SK-N-SH treated with all-trans-retinoic acid at 6 μM for 48 hours (cell line): ENCODE measurements around the gene SLC19A1.

Source experiments
- ARNTL ChIP-seq: fragments of 450-650 bp; formaldehyde crosslinking; IDR thresholded peaks from 2 replicates; pipeline ENCODE4 v1.5.0; 2020; ENCODE audit warnings: low read depth, mild to moderate bottlenecking, moderate library complexity, borderline replicate concordance
- BACH2 ChIP-seq: fragments of 250-450 bp; sonication (Bioruptor Pico); IDR thresholded peaks from 2 replicates; pipeline ENCODE4 v1.9.0; 2021; ENCODE audit warnings: mild to moderate bottlenecking, borderline replicate concordance
- CREB5 ChIP-seq: fragments of 250-450 bp; sonication (Bioruptor Pico); IDR thresholded peaks from 2 replicates; pipeline ENCODE4 v1.5.1; 2020; ENCODE audit warnings: low read depth, mild to moderate bottlenecking, moderate library complexity
- GLIS3 ChIP-seq: fragments of 250-450 bp; sonication (Bioruptor Pico); IDR thresholded peaks from 2 replicates; pipeline ENCODE4 v1.5.0; 2020; ENCODE audit warnings: mild to moderate bottlenecking, moderate library complexity
- ISL1 ChIP-seq: fragments of 250-450 bp; sonication (Bioruptor Pico); IDR thresholded peaks from 2 replicates; pipeline ENCODE4 v2.1.2; 2022; ENCODE audit warnings: mild to moderate bottlenecking, moderate library complexity
- OSR1 ChIP-seq: fragments of 250-450 bp; sonication (Bioruptor Pico); IDR thresholded peaks from 2 replicates; pipeline ENCODE4 v1.8.0; 2022; ENCODE audit warnings: moderate library complexity, mild to moderate bottlenecking, inconsistent platforms
- PATZ1 ChIP-seq: fragments of 250-450 bp; sonication (Bioruptor Pico); IDR thresholded peaks from 2 replicates; pipeline ENCODE4 v1.8.0; 2020; ENCODE audit warnings: mild to moderate bottlenecking, moderate library complexity, borderline replicate concordance
- POU6F1 ChIP-seq: fragments of 250-450 bp; sonication (Bioruptor Pico); IDR thresholded peaks from 2 replicates; pipeline ENCODE4 v1.8.0; 2021; ENCODE audit warnings: low read depth, mild to moderate bottlenecking, moderate library complexity, borderline replicate concordance
- ZFP3 ChIP-seq: fragments of 250-450 bp; sonication (Bioruptor Pico); IDR thresholded peaks from 2 replicates; pipeline ENCODE4 v1.5.0; 2020; ENCODE audit warnings: mild to moderate bottlenecking, moderate library complexity
- ZFP30 ChIP-seq: fragments of 450-650 bp; formaldehyde crosslinking; IDR thresholded peaks from 2 replicates; pipeline ENCODE4 v1.5.0; 2022; ENCODE audit warnings: mild to moderate bottlenecking, moderate library complexity
- ZNF70 ChIP-seq: fragments of 450-650 bp; formaldehyde crosslinking; IDR thresholded peaks from 2 replicates; pipeline ENCODE4 v1.5.0; 2020; ENCODE audit warnings: mild to moderate bottlenecking, moderate library complexity
- TF ChIP-seq, protein P1 (sequence below): fragments of 250-450 bp; sonication (Bioruptor Pico); IDR thresholded peaks from 2 replicates; pipeline ENCODE4 v1.5.1; 2021; ENCODE audit warnings: mild to moderate bottlenecking, moderate library complexity

DNA sequence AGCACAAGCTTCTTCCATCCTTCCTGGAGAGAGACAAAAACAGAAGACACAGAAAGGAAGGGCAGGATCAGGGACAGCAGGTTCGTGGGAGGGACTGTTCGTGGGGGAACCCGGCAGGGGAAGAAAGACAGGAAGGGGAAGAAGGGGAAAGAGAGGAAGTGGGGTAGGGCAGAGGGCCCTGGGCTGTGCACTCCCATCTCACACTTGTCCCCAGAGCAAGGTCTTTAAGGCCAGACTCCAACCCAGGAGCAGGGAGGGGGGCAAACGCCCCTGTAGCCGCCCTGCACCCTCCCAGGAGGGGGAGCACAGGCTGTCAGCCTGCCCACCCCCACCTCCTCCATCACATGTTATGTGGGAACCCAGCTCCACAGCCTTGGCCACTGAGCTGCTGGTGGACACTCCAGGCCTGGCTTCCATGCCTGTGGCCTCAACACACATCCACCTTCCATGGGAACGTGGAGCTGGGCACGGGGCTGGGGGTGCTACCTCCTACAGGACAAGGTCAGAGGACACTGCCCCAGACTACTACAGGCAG, 9.3 kb downstream of the SLC19A1 start:
- TF ChIP-seq, protein P1, sequence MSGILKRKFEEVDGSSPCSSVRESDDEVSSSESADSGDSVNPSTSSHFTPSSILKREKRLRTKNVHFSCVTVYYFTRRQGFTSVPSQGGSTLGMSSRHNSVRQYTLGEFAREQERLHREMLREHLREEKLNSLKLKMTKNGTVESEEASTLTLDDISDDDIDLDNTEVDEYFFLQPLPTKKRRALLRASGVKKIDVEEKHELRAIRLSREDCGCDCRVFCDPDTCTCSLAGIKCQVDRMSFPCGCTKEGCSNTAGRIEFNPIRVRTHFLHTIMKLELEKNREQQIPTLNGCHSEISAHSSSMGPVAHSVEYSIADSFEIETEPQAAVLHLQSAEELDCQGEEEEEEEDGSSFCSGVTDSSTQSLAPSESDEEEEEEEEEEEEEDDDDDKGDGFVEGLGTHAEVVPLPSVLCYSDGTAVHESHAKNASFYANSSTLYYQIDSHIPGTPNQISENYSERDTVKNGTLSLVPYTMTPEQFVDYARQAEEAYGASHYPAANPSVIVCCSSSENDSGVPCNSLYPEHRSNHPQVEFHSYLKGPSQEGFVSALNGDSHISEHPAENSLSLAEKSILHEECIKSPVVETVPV: no peak
- TF ChIP-seq ISL1 (CRISPR knock-in tag) (no peak), ZNF70 (CRISPR knock-in tag) (no peak), CREB5 (CRISPR knock-in tag) (no peak), BACH2 (CRISPR knock-in tag) (no peak), POU6F1 (CRISPR knock-in tag) (no peak), ZFP3 (CRISPR knock-in tag) (no peak), GLIS3 (CRISPR knock-in tag) (no peak), ZFP30 (CRISPR knock-in tag) (no peak), PATZ1 (CRISPR knock-in tag) (no peak), OSR1 (CRISPR knock-in tag) (no peak), ARNTL (CRISPR knock-in tag) (no peak)
